SK-N-SH (cell line): Measurements from ENCODE around the gene CACNA2D4. TPM values are rescaled to one million over a fixed set of nuclear protein-coding genes. Genes with fewer than 3 reads are reported as not detected.

Experiments used
- CTCF ChIA-PET: fragments of 300-600, 350-600 bp; formaldehyde crosslinking; extraction: SDS; loops from one replicate; lab custom pipeline; 2021; lab: Yijun Ruan, JAX
- POLR2A ChIA-PET: fragments of 350-600 bp; sonication (Branson Sonifier 250); formaldehyde crosslinking; extraction: SDS; loops from one replicate; lab custom pipeline; 2020; ENCODE audit warnings: antibody characterized with exemption, inconsistent platforms; lab: Yijun Ruan, JAX
- DNase-seq: peaks from one replicate; pipeline ENCODE4 v3.0.0; 2012
- H2AFZ ChIP-seq: fragments of 200-600 bp; sonication (generic); 2 replicates; pipeline ENCODE4 v1.8.1; 2016; ENCODE audit warnings: antibody characterized with exemption, mild to moderate bottlenecking, low read depth
- H3F3A ChIP-seq: fragments of 200-600 bp; sonication (generic); replicated peaks from 2 replicates; pipeline ENCODE3; 2016; ENCODE audit warnings: antibody characterized with exemption, mild to moderate bottlenecking; ENCODE audit not compliant: insufficient read depth
- H3K27ac ChIP-seq, 2 experiments: fragments of 200-500 bp in 1 of 2; fragments of 200-600 bp in 1 of 2; sonication (Bioruptor generic) in 1 of 2; sonication (generic), shearing (Covaris generic) in 1 of 2; 2 replicates each; pipeline versions ENCODE4 v1.5.1 to v1.6.1; 2014 to 2016; ENCODE audit warnings: low read depth in 2 of 2, inconsistent platforms in 1 of 2, low read length in 1 of 2, mild to moderate bottlenecking in 1 of 2, mixed read lengths in 1 of 2
- H3K27me3 ChIP-seq: fragments of 200-600 bp; sonication (generic), shearing (Covaris generic); 2 replicates; pipeline ENCODE4 v1.6.1; 2016; ENCODE audit warnings: mixed run types; ENCODE audit not compliant: insufficient read depth
- H3K36me3 ChIP-seq, 2 experiments: fragments of 200-500 bp in 1 of 2; fragments of 200-600 bp in 1 of 2; sonication (Bioruptor generic) in 1 of 2; sonication (generic) in 1 of 2; replicated peaks in 1 of 2; 2 replicates each; pipeline versions ENCODE3 to v1.5.1; 2014 to 2016; ENCODE audit warnings: low read length in 1 of 2, mild to moderate bottlenecking in 1 of 2; ENCODE audit not compliant: insufficient read depth in 2 of 2, control insufficient read depth in 1 of 2
- H3K4me1 ChIP-seq, 2 experiments: fragments of 200-500 bp in 1 of 2; fragments of 200-600 bp in 1 of 2; sonication (Bioruptor generic) in 1 of 2; sonication (generic), shearing (Covaris generic) in 1 of 2; 2 replicates each; pipeline versions ENCODE4 v1.5.1 to v1.6.1; 2014 to 2016; ENCODE audit warnings: low read depth in 1 of 2, low read length in 1 of 2, mixed run types in 1 of 2; ENCODE audit not compliant: insufficient read depth in 2 of 2, control insufficient read depth in 1 of 2
- H3K4me2 ChIP-seq: fragments of 200-600 bp; sonication (generic), shearing (Covaris generic); 2 replicates; pipeline ENCODE4 v1.6.1; 2017; ENCODE audit warnings: mixed run types
- H3K4me3 ChIP-seq, 2 experiments: fragments of 200-500 bp in 1 of 2; fragments of 200-600 bp in 1 of 2; sonication (Bioruptor generic) in 1 of 2; sonication (generic), shearing (Covaris generic) in 1 of 2; 2 replicates each; pipeline versions ENCODE4 v1.5.1 to v1.8.1; 2014 to 2016; ENCODE audit warnings: low read depth in 2 of 2, inconsistent platforms in 1 of 2, low read length in 1 of 2, mild to moderate bottlenecking in 1 of 2, mixed read lengths in 1 of 2, moderate library complexity in 1 of 2
- H3K79me2 ChIP-seq: fragments of 200-600 bp; sonication (generic); 2 replicates; pipeline ENCODE4 v1.8.1; 2017; ENCODE audit warnings: mild to moderate bottlenecking; ENCODE audit not compliant: insufficient read depth
- H3K9ac ChIP-seq: fragments of 200-600 bp; sonication (generic); 2 replicates; pipeline ENCODE4 v1.6.1; 2017; ENCODE audit warnings: mixed run types
- H3K9me2 ChIP-seq: fragments of 200-600 bp; sonication (generic); 2 replicates; pipeline ENCODE4 v1.6.1; 2017; ENCODE audit warnings: mixed run types
- H3K9me3 ChIP-seq: fragments of 200-600 bp; sonication (generic); 2 replicates; pipeline ENCODE4 v1.6.1; 2017; ENCODE audit warnings: mixed run types, mild to moderate bottlenecking, moderate library complexity
- H4K20me1 ChIP-seq: fragments of 200-600 bp; sonication (generic); 2 replicates; pipeline ENCODE4 v1.6.1; 2017; ENCODE audit warnings: mild to moderate bottlenecking, mixed run types; ENCODE audit not compliant: insufficient read depth
- FOSL2 ChIP-seq: IDR thresholded peaks from 2 replicates; pipeline ENCODE4 v1.4.0; 2012; ENCODE audit warnings: low read depth, mild to moderate bottlenecking, moderate library complexity, borderline replicate concordance
- FOXJ3 ChIP-seq: sonication (generic); formaldehyde crosslinking; IDR thresholded peaks from 2 replicates; pipeline ENCODE4 v1.5.1; 2020; ENCODE audit warnings: mild to moderate bottlenecking, missing genetic modification reagents
- FOXM1 ChIP-seq: IDR thresholded peaks from 2 replicates; pipeline ENCODE4 v1.4.0; 2012; ENCODE audit warnings: low read depth, mild to moderate bottlenecking
- JUND ChIP-seq: IDR thresholded peaks from 2 replicates; pipeline ENCODE4 v1.4.0; 2012
- MEF2A ChIP-seq: IDR thresholded peaks from 2 replicates; pipeline ENCODE4 v1.4.0; 2012; ENCODE audit warnings: low read depth, borderline replicate concordance
- MXI1 ChIP-seq: IDR thresholded peaks from 2 replicates; pipeline ENCODE4 v1.6.1; 2012; ENCODE audit warnings: mild to moderate bottlenecking, low read depth, low read length, improper control_type of control experiment
- NFIC ChIP-seq: IDR thresholded peaks from 2 replicates; pipeline ENCODE4 v1.4.0; 2012; ENCODE audit warnings: borderline replicate concordance
- RAD21 ChIP-seq: IDR thresholded peaks from 2 replicates; pipeline ENCODE4 v1.6.1; 2012; ENCODE audit warnings: mild to moderate bottlenecking, low read length
- SIN3A ChIP-seq: IDR thresholded peaks from 2 replicates; pipeline ENCODE4 v1.6.1; 2012; ENCODE audit warnings: low read depth, mild to moderate bottlenecking, low read length, moderate library complexity, borderline replicate concordance
- YY1 ChIP-seq: IDR thresholded peaks from 2 replicates; pipeline ENCODE4 v1.4.0; 2012; ENCODE audit warnings: low read depth, mild to moderate bottlenecking
- WGBS: methylation state at CpG from one replicate; pipeline ENCODE4 v1.1.6; 2017; ENCODE audit warnings: low lambda C conversion rate; 5-methylcytosine and 5-hydroxymethylcytosine counted together
- polyA plus RNA-seq, 3 experiments: library from polyadenylated mRNA; depleted of rRNA; stranded (reverse); fragments of >200 nt; gene quantifications; 2 replicates each; pipeline ENCODE4 v1.2.3, GENCODE V29; 2012
- TF ChIP-seq, protein P1 (sequence below): IDR thresholded peaks from 2 replicates; pipeline ENCODE4 v1.6.1; 2012; ENCODE audit warnings: mild to moderate bottlenecking, low read depth, low read length, moderate library complexity
- TF ChIP-seq, protein P2 (sequence below): IDR thresholded peaks from 2 replicates; pipeline ENCODE4; 2012

Gene CACNA2D4
- polyA plus RNA-seq, 1 of the 3 experiments (the other 2 are of a cell fraction): 0.02 TPM

DNA sequence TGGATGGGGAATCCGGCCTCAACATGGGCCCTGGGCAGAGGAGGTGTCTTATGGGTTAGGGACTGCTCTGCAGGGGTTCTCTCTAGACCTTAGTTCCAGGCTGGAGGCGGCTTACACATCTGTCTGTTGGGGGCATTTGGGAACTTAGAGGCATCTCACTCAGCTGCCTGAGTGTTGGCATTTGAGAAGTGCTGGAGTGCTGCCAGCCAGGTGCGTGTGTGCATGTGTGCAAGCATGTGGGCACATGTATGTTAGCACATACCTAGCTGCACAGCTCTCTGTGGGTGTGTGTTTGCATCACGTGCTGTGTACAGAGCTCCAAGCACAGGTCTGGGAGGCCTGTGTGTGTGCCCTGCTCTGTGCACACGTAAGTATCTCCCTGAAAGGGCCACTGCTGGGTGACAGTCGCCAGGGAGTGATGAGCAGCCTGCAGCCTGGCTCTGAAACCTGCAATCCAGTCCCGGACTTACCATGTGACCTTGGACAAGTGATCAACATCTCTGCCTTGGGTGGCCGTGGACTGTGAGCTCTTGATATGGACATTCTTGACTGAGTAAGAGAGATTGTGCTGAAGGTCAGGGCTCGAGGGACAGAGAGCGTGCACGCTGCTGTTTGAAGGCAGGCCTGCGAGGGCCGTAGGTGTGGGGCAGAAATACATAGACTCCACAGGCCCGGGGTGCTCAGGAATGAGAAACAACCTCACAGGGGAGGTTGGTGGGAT is 92.9 kb downstream of the CACNA2D4 start (continued):
- TF ChIP-seq, protein P1, sequence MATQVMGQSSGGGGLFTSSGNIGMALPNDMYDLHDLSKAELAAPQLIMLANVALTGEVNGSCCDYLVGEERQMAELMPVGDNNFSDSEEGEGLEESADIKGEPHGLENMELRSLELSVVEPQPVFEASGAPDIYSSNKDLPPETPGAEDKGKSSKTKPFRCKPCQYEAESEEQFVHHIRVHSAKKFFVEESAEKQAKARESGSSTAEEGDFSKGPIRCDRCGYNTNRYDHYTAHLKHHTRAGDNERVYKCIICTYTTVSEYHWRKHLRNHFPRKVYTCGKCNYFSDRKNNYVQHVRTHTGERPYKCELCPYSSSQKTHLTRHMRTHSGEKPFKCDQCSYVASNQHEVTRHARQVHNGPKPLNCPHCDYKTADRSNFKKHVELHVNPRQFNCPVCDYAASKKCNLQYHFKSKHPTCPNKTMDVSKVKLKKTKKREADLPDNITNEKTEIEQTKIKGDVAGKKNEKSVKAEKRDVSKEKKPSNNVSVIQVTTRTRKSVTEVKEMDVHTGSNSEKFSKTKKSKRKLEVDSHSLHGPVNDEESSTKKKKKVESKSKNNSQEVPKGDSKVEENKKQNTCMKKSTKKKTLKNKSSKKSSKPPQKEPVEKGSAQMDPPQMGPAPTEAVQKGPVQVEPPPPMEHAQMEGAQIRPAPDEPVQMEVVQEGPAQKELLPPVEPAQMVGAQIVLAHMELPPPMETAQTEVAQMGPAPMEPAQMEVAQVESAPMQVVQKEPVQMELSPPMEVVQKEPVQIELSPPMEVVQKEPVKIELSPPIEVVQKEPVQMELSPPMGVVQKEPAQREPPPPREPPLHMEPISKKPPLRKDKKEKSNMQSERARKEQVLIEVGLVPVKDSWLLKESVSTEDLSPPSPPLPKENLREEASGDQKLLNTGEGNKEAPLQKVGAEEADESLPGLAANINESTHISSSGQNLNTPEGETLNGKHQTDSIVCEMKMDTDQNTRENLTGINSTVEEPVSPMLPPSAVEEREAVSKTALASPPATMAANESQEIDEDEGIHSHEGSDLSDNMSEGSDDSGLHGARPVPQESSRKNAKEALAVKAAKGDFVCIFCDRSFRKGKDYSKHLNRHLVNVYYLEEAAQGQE: no peak
- no peak for TF ChIP-seq FOSL2
- no peak for TF ChIP-seq FOXM1
- no peak for TF ChIP-seq MEF2A
- TF ChIP-seq, protein P2, sequence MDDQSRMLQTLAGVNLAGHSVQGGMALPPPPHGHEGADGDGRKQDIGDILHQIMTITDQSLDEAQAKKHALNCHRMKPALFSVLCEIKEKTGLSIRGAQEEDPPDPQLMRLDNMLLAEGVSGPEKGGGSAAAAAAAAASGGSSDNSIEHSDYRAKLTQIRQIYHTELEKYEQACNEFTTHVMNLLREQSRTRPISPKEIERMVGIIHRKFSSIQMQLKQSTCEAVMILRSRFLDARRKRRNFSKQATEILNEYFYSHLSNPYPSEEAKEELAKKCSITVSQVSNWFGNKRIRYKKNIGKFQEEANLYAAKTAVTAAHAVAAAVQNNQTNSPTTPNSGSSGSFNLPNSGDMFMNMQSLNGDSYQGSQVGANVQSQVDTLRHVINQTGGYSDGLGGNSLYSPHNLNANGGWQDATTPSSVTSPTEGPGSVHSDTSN: no peak
- TF ChIP-seq YY1: no peak
- TF ChIP-seq NFIC: no peak

DNA sequence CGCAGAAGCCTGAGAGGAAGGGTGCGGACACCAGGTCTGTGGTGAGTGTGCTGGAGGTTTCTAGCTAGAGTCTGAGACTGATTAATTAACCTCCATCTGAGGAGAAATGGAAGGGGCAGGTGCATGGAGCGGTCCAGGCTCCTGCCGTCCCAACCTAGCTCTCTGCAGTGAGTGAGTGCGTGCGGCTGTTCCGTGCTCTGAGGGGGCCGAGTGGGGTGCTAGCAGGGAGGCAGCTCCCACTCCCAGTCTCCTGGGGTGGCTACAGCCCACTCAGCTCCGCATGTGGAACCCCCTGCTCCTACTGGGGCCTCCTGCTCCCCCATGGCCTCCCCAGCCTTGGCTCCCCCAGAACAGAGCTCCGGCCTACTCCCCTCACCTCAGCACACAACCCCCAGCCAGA is 95.2 kb downstream of the CACNA2D4 start:
- H3K36me3 ChIP-seq: no peaks in the 10 kb centered on the region
- 88% methylated on average over 6 of the region's 10 CpGs for WGBS
- H2AFZ ChIP-seq: no peak overlapping the region
- no peaks in the 10 kb centered on the region for H3F3A ChIP-seq
- no peak overlapping the region for H3K4me3 ChIP-seq
- no peak for DNase-seq
- no peak overlapping the region for H3K9ac ChIP-seq
- ChIA-PET POLR2A (no interaction called here), CTCF (interaction anchor here (1.1 to 3.5 kb wide), 3 partner anchors 10 to 116 kb away, joined by 3 to 19 read pairs (median 8); no protein-coding TSS in a partner anchor)
- no peaks in the 10 kb centered on the region for H3K79me2 ChIP-seq
- H4K20me1 ChIP-seq: no peaks in the 10 kb centered on the region
- TF ChIP-seq MXI1 (no peak), JUND (no peak), FOXJ3 (CRISPR knock-in tag) (no peak), SIN3A (no peak), RAD21 (no peak)
- TF ChIP-seq, protein P2: no peak
- no peak overlapping the region; a peak in 1 of 4 replicates for H3K27ac ChIP-seq
- H3K4me2 ChIP-seq: no peak overlapping the region
- no peaks in the 10 kb centered on the region for H3K9me3 ChIP-seq
- H3K27me3 ChIP-seq: peaks cover 25% of the 10 kb centered on the region; the same call in 1 of the 2 replicates
- H3K4me1 ChIP-seq: peaks cover 0 to 68% of the 10 kb centered on the region in 2 experiments; a peak in 1 of 4 replicates
- no peaks in the 10 kb centered on the region for H3K9me2 ChIP-seq
